HG02840 (cell line): Measurements from ENCODE around the gene SLC8B1.
"Not testable (repeated sequence)": the region's sequence is repeated elsewhere in the genome, so short reads cannot be mapped to it uniquely, and the experiment has no call there.

ENCODE experiments used
- ATAC-seq: cut with Tn5 transposase; IDR thresholded peaks from one replicate; pipeline ENCODE4 v1.9.1; 2021; ENCODE audit warnings: mild to moderate bottlenecking, moderate library complexity, moderate number of reproducible peaks; ENCODE audit not compliant: unreplicated experiment, low FRiP score

The SLC8B1 gene

GRCh38 chr12:113358381-113359132 lies 23.6 kb upstream of the SLC8B1 start, which contains the start of gene PLBD2:
Gene PLBD2, plus strand, starts transcription at chr12:113358587. Its CDS starts 14 bp downstream, at chr12:113358601.
- ATAC-seq = peak; percentile 82

- ATAC-seq = not testable (repeated sequence)
Observed at GRCh38 chr12:113354192-113354591, 19.3 kb upstream of the SLC8B1 start.

- ATAC-seq = no peak
Observed at GRCh38 chr12:113351089-113351488, 16.2 kb upstream of the SLC8B1 start.

- ATAC-seq = no peak
Observed at GRCh38 chr12:113348849-113349536, 14.1 kb upstream of the SLC8B1 start.

- no peak for ATAC-seq
Observed at GRCh38 chr12:113347892-113348291, 13.0 kb upstream of the SLC8B1 start.

- ATAC-seq = no peak
Observed at GRCh38 chr12:113347107-113347506, 12.2 kb upstream of the SLC8B1 start.

GRCh38 chr12:113346353-113346752 lies 11.4 kb upstream of the SLC8B1 start:
- no peak for ATAC-seq

- no peak for ATAC-seq
Observed at GRCh38 chr12:113345318-113345717, 10.4 kb upstream of the SLC8B1 start.

- no peak for ATAC-seq
Observed at GRCh38 chr12:113341535-113341934, 6.6 kb upstream of the SLC8B1 start.

GRCh38 chr12:113340061-113340460 lies 5.2 kb upstream of the SLC8B1 start:
- no peak for ATAC-seq

- no peak for ATAC-seq
Observed at GRCh38 chr12:113339540-113339939, 4.6 kb upstream of the SLC8B1 start.

- peak; percentile 9 for ATAC-seq
Observed at GRCh38 chr12:113333877-113334785, 778 bp downstream of the SLC8B1 start.

GRCh38 chr12:113333418-113333750 lies 1.5 kb downstream of the SLC8B1 start:
- ATAC-seq = no peak

GRCh38 chr12:113332688-113333417 lies 2.1 kb downstream of the SLC8B1 start:
- no peak for ATAC-seq

GRCh38 chr12:113330505-113330904 lies 4.4 kb downstream of the SLC8B1 start:
- no peak for ATAC-seq

GRCh38 chr12:113329791-113330417 lies 5.0 kb downstream of the SLC8B1 start:
- no peak for ATAC-seq

GRCh38 chr12:113329022-113329790 lies 5.7 kb downstream of the SLC8B1 start:
- ATAC-seq = no peak

GRCh38 chr12:113328368-113328889 lies 6.5 kb downstream of the SLC8B1 start:
- ATAC-seq = no peak
